ENCODE data around the gene KAT6B.
"Not testable (repeated sequence)": the region's sequence is repeated elsewhere in the genome, so short reads cannot be mapped to it uniquely, and the experiment has no call there.

The KAT6B gene

DNA sequence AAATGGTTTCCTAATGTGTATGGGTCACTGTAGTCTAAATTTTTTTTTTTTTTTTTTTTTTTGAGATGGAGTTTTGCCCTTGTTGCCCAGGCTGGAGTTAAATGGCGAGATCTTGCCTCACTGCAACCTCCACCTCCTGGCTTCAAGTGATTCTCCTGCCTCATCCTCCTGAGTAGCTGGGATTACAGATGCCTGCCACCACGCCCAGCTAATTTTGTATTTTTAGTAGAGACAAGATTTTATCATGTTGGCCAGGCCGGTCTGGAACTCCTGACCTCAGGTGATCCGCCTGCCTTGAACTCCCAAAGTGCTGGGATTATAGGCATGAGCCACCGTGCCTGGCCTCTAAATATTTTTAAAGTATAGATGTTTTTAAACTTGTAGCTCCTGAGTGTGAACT, 94.7 kb downstream of the KAT6B start:
- peaks cover 2 to 35% (median 22%) of the 10 kb centered on the region in 4 experiments for H3K4me1 ChIP-seq (ENCODE audit: control extremely low read depth in 1 of 4, control insufficient read depth in 4 of 4, insufficient read depth in 4 of 4, low read length in 3 of 4)
- ChIA-PET POLR2A (interaction anchor here (1.1 kb wide), 1 partner anchor 46 kb away, joined by 4 read pairs; no protein-coding TSS in a partner anchor), CTCF (interaction anchor here (0.8 to 3.0 kb wide), 7 partner anchors 8 to 98 kb away, joined by 3 to 10 read pairs (median 4); no protein-coding TSS in a partner anchor)
- H3K4me3 ChIP-seq (ENCODE audit: control insufficient read depth in 1 of 7, extremely low read depth in 1 of 7, insufficient read depth in 4 of 7, low read depth in 2 of 7, low read length in 6 of 7); H3K27me3 ChIP-seq (replicated peaks in 2 of 5; ENCODE audit: control insufficient read depth in 4 of 5, insufficient read depth in 5 of 5, low read length in 4 of 5); DNase-seq; H3K36me3 ChIP-seq (ENCODE audit: control insufficient read depth in 4 of 4, insufficient read depth in 4 of 4, low read length in 3 of 4); H3K27ac ChIP-seq (ENCODE audit: insufficient read depth in 1 of 2, low read depth in 1 of 2, low read length in 2 of 2, poor library complexity in 1 of 2, severe bottlenecking in 2 of 2); H3K9me3 ChIP-seq (ENCODE audit: control extremely low read depth in 1 of 5, control insufficient read depth in 4 of 5, insufficient read depth in 2 of 5, low read depth in 1 of 5, low read length in 4 of 5): not testable (repeated sequence)
- WGBS (ENCODE audit: insufficient coverage): 100% methylated on average over 2 of the region's 5 CpGs

DNA sequence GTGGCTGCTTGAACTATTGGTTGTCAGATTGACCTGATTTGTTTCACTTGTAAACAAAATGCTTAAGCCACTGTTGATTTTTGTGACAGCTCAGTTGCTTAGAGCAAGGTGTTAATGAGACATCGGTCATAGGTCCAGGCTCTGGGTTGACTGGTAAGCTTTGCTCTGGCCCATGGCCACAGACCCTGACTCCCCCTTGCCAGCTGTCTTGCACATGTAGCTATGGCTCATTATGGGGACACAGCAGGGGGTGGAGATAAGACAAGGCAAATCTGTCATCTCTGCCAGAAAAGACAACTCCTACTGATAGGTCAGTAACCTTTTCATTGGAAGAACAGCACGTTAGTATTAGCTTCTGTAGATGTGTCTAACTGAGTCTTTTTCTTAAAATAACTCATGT, 95.3 kb downstream of the KAT6B start:
- peak in 1 of 3 donors; percentile 34 for DNase-seq
- H3K4me3 ChIP-seq (ENCODE audit: control insufficient read depth in 1 of 7, extremely low read depth in 1 of 7, insufficient read depth in 4 of 7, low read depth in 2 of 7, low read length in 6 of 7): no peak overlapping the region
- no peaks in the 10 kb centered on the region for H3K36me3 ChIP-seq (ENCODE audit: control insufficient read depth in 4 of 4, insufficient read depth in 4 of 4, low read length in 3 of 4)
- no peak overlapping the region for H3K27ac ChIP-seq (ENCODE audit: insufficient read depth in 1 of 2, low read depth in 1 of 2, low read length in 2 of 2, poor library complexity in 1 of 2, severe bottlenecking in 2 of 2)
- peaks cover 2 to 35% (median 22%) of the 10 kb centered on the region in 4 experiments for H3K4me1 ChIP-seq (ENCODE audit: control extremely low read depth in 1 of 4, control insufficient read depth in 4 of 4, insufficient read depth in 4 of 4, low read length in 3 of 4)
- POLR2A ChIA-PET: no interaction called here
- no peaks in the 10 kb centered on the region for H3K27me3 ChIP-seq (replicated peaks in 2 of 5; ENCODE audit: control insufficient read depth in 4 of 5, insufficient read depth in 5 of 5, low read length in 4 of 5)
- 100% methylated on average over 1 of the region's 2 CpGs for WGBS (ENCODE audit: insufficient coverage)
- peaks cover 0 to 7% (median 2%) of the 10 kb centered on the region in 5 experiments for H3K9me3 ChIP-seq (ENCODE audit: control extremely low read depth in 1 of 5, control insufficient read depth in 4 of 5, insufficient read depth in 2 of 5, low read depth in 1 of 5, low read length in 4 of 5)
- CTCF ChIA-PET: interaction anchor here (0.8 to 3.0 kb wide), 4 partner anchors 9 to 97 kb away, joined by 3 to 10 read pairs (median 8); no protein-coding TSS in a partner anchor

DNA sequence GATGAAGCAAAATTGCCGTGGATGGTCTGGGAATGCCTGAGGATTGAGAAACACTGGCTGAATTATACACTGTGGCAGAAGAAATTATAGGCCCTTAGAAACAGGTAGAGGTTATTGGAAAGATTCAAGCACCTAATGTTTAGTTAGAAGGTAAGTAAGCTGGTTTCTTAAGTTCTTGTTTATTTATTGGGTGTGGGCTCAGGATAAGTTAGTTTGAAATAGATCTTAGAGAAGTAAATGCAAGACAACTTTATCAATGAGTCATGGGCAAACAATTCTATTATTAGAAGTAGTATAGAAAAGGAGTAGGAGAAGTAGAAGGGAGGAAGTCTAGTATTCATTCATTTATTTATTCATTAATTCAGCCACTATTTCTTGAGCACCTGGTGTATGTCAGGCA, 96.5 kb downstream of the KAT6B start:
- 93% methylated on average over 1 of the region's 1 CpG for WGBS (ENCODE audit: insufficient coverage)
- POLR2A ChIA-PET: no interaction called here
- CTCF ChIA-PET: interaction anchor here (1.0 to 3.0 kb wide), 3 partner anchors 10 to 103 kb away, joined by 3 to 10 read pairs (median 3); no protein-coding TSS in a partner anchor
- DNase-seq: peak in 2 of 3 donors; percentile 22 to 48
- Histone ChIP-seq H3K27ac (ENCODE audit: insufficient read depth in 1 of 2, low read depth in 1 of 2, low read length in 2 of 2, poor library complexity in 1 of 2, severe bottlenecking in 2 of 2) (peak overlapping the region in 1 of 2 experiments; percentile 14), H3K36me3 (ENCODE audit: control insufficient read depth in 4 of 4, insufficient read depth in 4 of 4, low read length in 3 of 4) (no peaks in the 10 kb centered on the region), H3K9me3 (ENCODE audit: control extremely low read depth in 1 of 5, control insufficient read depth in 4 of 5, insufficient read depth in 2 of 5, low read depth in 1 of 5, low read length in 4 of 5) (peaks cover 0 to 7% (median 2%) of the 10 kb centered on the region in 5 experiments), H3K27me3 (replicated peaks in 2 of 5; ENCODE audit: control insufficient read depth in 4 of 5, insufficient read depth in 5 of 5, low read length in 4 of 5) (no peaks in the 10 kb centered on the region), H3K4me1 (ENCODE audit: control extremely low read depth in 1 of 4, control insufficient read depth in 4 of 4, insufficient read depth in 4 of 4, low read length in 3 of 4) (peaks cover 2 to 40% (median 19%) of the 10 kb centered on the region in 4 experiments), H3K4me3 (ENCODE audit: control insufficient read depth in 1 of 7, extremely low read depth in 1 of 7, insufficient read depth in 4 of 7, low read depth in 2 of 7, low read length in 6 of 7) (no peak overlapping the region)

DNA sequence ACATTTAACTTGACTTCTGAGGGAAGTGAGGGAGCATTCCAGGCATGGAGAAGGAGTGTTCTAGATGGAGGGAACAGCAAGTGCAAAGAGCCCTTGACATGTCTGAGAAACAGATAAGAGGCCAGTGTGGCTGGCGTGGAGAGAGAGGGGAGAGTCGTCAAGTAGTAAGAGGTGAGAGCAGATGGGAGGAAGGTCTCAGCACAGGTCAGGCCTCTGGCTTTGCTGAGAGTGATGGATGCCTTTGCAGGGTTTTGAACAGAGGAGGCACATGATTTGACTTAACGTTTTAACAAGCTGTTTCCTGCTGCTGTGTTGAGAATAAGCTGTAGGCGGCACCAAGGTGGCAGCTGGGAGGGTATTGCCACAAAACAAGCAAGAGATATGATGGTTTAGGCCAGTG, 97.2 kb downstream of the KAT6B start:
- Histone ChIP-seq H3K4me3 (ENCODE audit: control insufficient read depth in 1 of 7, extremely low read depth in 1 of 7, insufficient read depth in 4 of 7, low read depth in 2 of 7, low read length in 6 of 7) (no peak overlapping the region), H3K4me1 (ENCODE audit: control extremely low read depth in 1 of 4, control insufficient read depth in 4 of 4, insufficient read depth in 4 of 4, low read length in 3 of 4) (peaks cover 2 to 40% (median 19%) of the 10 kb centered on the region in 4 experiments), H3K36me3 (ENCODE audit: control insufficient read depth in 4 of 4, insufficient read depth in 4 of 4, low read length in 3 of 4) (no peaks in the 10 kb centered on the region), H3K27me3 (replicated peaks in 2 of 5; ENCODE audit: control insufficient read depth in 4 of 5, insufficient read depth in 5 of 5, low read length in 4 of 5) (no peaks in the 10 kb centered on the region), H3K27ac (ENCODE audit: insufficient read depth in 1 of 2, low read depth in 1 of 2, low read length in 2 of 2, poor library complexity in 1 of 2, severe bottlenecking in 2 of 2) (peak overlapping the region in 1 of 2 experiments; percentile 12), H3K9me3 (ENCODE audit: control extremely low read depth in 1 of 5, control insufficient read depth in 4 of 5, insufficient read depth in 2 of 5, low read depth in 1 of 5, low read length in 4 of 5) (peaks cover 0 to 7% (median 2%) of the 10 kb centered on the region in 5 experiments)
- CTCF ChIA-PET: interaction anchor here (1.0 to 3.0 kb wide), 5 partner anchors 11 to 185 kb away, joined by 3 to 10 read pairs (median 3); no protein-coding TSS in a partner anchor
- WGBS (ENCODE audit: insufficient coverage): 6% methylated on average over 4 of the region's 4 CpGs
- POLR2A ChIA-PET: no interaction called here
- DNase-seq: peak; percentile 24 to 76 (median 65)

DNA sequence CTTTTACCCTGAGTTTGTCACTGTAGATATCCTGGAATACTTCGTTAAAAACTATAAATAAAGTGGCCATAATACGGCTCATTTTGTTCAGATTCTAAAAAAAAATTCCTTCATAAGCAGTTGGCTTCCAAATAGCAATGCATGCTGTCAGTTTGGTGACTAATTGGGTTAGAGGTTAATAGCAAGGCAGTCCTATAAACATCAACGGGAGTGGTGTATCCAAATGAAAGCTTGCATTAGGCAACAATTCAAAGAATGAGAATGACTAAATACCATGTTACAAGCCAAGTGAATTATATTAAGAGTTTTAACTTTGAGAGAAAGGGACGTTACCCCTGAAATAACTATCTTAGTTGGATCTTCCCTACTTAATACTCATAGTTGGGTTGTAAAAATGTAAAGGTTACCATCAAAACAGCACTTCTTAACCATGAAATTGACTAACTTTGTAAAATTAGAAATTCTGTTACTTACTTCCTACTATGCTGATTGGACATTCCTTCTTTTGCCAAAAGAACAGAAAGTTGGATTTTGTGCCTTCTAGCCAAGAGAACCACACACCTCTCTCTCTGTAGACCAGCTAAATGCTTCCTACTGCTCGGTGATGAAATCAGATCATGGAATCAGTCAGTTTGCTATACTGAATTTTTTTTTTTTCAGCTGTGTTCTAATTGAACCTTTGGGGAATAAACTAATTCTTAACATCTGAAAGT, 98.0 kb downstream of the KAT6B start:
- 80% methylated on average over 1 of the region's 5 CpGs for WGBS (ENCODE audit: insufficient coverage)

DNA sequence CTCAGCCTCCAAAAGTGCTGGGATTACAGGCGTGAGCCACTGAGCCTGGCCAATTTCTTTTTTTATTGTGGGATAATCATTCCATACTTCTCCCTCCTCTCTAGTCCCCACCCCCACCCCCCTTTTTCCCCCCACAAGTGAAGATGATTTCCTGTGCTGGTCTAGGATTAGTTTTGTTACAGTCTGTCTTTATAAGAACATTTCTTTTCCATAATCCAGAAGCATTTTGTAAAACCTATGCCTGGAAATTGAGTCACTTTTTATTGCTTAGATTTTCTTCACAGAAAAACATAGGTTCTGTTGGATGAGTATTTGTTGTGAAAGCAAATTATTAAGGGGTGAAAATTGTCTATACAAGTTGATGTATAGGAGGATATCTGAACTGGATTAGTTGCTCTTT, 98.9 kb downstream of the KAT6B start:
- POLR2A ChIA-PET: no interaction called here
- CTCF ChIA-PET: interaction anchor here (1.0 kb wide), 1 partner anchor 9 kb away, joined by 3 read pairs; no protein-coding TSS in a partner anchor
- Histone ChIP-seq H3K4me1 (ENCODE audit: control extremely low read depth in 1 of 4, control insufficient read depth in 4 of 4, insufficient read depth in 4 of 4, low read length in 3 of 4) (peaks cover 2 to 40% (median 20%) of the 10 kb centered on the region in 4 experiments), H3K9me3 (ENCODE audit: control extremely low read depth in 1 of 5, control insufficient read depth in 4 of 5, insufficient read depth in 2 of 5, low read depth in 1 of 5, low read length in 4 of 5) (no peaks in the 10 kb centered on the region), H3K27ac (ENCODE audit: insufficient read depth in 1 of 2, low read depth in 1 of 2, low read length in 2 of 2, poor library complexity in 1 of 2, severe bottlenecking in 2 of 2) (no peak overlapping the region), H3K4me3 (ENCODE audit: control insufficient read depth in 1 of 7, extremely low read depth in 1 of 7, insufficient read depth in 4 of 7, low read depth in 2 of 7, low read length in 6 of 7) (no peak overlapping the region), H3K36me3 (ENCODE audit: control insufficient read depth in 4 of 4, insufficient read depth in 4 of 4, low read length in 3 of 4) (no peaks in the 10 kb centered on the region), H3K27me3 (replicated peaks in 2 of 5; ENCODE audit: control insufficient read depth in 4 of 5, insufficient read depth in 5 of 5, low read length in 4 of 5) (no peaks in the 10 kb centered on the region)
- no peak for DNase-seq
- no CpG with 5 or more reads among the region's 1 CpG for WGBS (ENCODE audit: insufficient coverage)

More for the DNA sequence above, 98.0 kb downstream of the KAT6B start:
- peak in 2 of 3 donors; percentile 28 to 47 for DNase-seq
- Histone ChIP-seq H3K4me1 (ENCODE audit: control extremely low read depth in 1 of 4, control insufficient read depth in 4 of 4, insufficient read depth in 4 of 4, low read length in 3 of 4) (peaks cover 2 to 40% (median 20%) of the 10 kb centered on the region in 4 experiments), H3K4me3 (ENCODE audit: control insufficient read depth in 1 of 7, extremely low read depth in 1 of 7, insufficient read depth in 4 of 7, low read depth in 2 of 7, low read length in 6 of 7) (no peak overlapping the region), H3K27ac (ENCODE audit: insufficient read depth in 1 of 2, low read depth in 1 of 2, low read length in 2 of 2, poor library complexity in 1 of 2, severe bottlenecking in 2 of 2) (no peak overlapping the region), H3K27me3 (replicated peaks in 2 of 5; ENCODE audit: control insufficient read depth in 4 of 5, insufficient read depth in 5 of 5, low read length in 4 of 5) (no peaks in the 10 kb centered on the region), H3K9me3 (ENCODE audit: control extremely low read depth in 1 of 5, control insufficient read depth in 4 of 5, insufficient read depth in 2 of 5, low read depth in 1 of 5, low read length in 4 of 5) (peaks cover 0 to 4% (median 0%) of the 10 kb centered on the region in 5 experiments), H3K36me3 (ENCODE audit: control insufficient read depth in 4 of 4, insufficient read depth in 4 of 4, low read length in 3 of 4) (no peaks in the 10 kb centered on the region)
- ChIA-PET CTCF (interaction anchor here (0.6 to 1.2 kb wide), 6 partner anchors 8 to 815 kb away, joined by 3 to 4 read pairs (median 3); no protein-coding TSS in a partner anchor), POLR2A (no interaction called here)

DNA sequence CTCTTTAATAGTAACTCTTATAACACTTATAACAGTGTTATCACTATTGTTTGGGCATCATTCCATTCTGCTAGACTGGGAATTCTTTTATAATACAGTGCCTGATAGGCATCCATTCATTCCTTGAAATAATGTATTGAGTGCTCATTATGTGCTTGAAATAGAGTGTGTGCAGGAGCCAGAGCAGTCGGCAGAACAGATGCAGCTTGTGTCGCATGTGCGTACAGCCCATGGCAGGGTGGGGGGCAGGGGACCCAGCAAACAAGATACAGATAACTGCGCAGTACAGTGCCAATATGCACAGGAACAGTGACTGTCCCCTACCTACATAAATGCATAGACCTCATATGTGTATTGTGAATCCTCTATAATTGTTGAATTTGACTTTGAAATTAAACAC, 99.3 kb downstream of the KAT6B start:
- no peak for DNase-seq
- no peaks in the 10 kb centered on the region for H3K27me3 ChIP-seq (replicated peaks in 2 of 5; ENCODE audit: control insufficient read depth in 4 of 5, insufficient read depth in 5 of 5, low read length in 4 of 5)
- H3K9me3 ChIP-seq (ENCODE audit: control extremely low read depth in 1 of 5, control insufficient read depth in 4 of 5, insufficient read depth in 2 of 5, low read depth in 1 of 5, low read length in 4 of 5): no peaks in the 10 kb centered on the region
- H3K36me3 ChIP-seq (ENCODE audit: control insufficient read depth in 4 of 4, insufficient read depth in 4 of 4, low read length in 3 of 4): no peaks in the 10 kb centered on the region
- CTCF ChIA-PET: no interaction called here
- WGBS (ENCODE audit: insufficient coverage): 97% methylated on average over 3 of the region's 4 CpGs
- POLR2A ChIA-PET: no interaction called here
- peaks cover 2 to 41% (median 20%) of the 10 kb centered on the region in 4 experiments for H3K4me1 ChIP-seq (ENCODE audit: control extremely low read depth in 1 of 4, control insufficient read depth in 4 of 4, insufficient read depth in 4 of 4, low read length in 3 of 4)
- H3K27ac ChIP-seq (ENCODE audit: insufficient read depth in 1 of 2, low read depth in 1 of 2, low read length in 2 of 2, poor library complexity in 1 of 2, severe bottlenecking in 2 of 2): no peak overlapping the region
- H3K4me3 ChIP-seq (ENCODE audit: control insufficient read depth in 1 of 7, extremely low read depth in 1 of 7, insufficient read depth in 4 of 7, low read depth in 2 of 7, low read length in 6 of 7): no peak overlapping the region

Data from common myeloid progenitor, CD34-positive (primary cell).